Measurements from ENCODE around the gene ZBTB20.

ZBTB20 gene

DNA sequence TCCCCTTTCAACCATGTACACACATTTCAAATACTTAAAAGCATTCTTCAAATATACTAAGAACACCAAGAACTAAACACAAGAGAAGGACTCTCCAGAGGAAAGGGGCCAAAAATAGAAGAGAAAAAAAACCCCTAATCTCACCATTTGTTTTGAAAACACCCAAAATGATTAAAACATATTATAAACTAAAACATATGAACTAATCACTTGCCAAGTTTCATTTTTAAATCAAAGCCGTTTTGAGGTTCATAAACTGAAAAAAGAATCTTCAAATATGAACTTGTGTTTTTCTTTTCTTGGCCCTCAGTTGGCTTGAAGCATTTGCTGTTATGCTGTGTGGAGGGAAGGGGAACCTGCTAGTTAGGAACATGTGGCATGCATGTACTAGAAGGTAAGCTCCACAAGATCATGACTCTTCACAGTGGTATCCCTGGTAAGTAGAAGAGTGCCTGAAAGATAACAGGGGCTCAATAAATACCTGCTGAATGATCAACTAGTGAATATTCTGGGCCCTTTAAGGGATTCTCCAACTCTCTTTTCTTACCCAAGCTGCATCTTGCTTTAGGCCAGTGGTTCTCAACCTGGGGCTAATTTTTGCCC lies 628.8 kb downstream of the ZBTB20 start (continued):
- TF ChIP-seq RARB (CRISPR knock-in tag; IDR thresholded peaks at IDR 0.05) (no peak), OSR1 (CRISPR knock-in tag; IDR thresholded peaks at IDR 0.05) (no peak), ZC3H10 (CRISPR knock-in tag; IDR thresholded peaks at IDR 0.05) (no peak), ESRRG (CRISPR knock-in tag; IDR thresholded peaks at IDR 0.05) (no peak)

DNA sequence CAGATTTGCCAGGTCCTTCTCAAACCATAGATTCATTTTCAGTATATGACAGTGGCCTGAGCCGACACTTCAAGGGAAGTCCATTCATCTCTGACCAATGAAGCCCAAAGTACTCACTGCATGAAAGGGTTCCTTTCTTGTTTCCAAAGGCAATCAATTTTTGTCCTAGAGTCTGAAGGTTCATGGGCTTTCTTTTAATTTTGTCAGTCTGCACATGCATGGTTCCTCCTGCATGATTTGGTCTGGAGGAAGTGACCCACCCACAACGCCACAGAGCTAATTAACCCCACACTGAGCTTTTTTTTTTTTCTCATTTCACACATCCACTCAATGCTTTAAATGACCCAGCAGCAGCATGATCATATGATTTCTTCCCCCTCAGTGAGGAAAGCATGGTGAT lies 636.9 kb downstream of the ZBTB20 start:
- ATAC-seq: no peak
- no peak for TF ChIP-seq PPARA (CRISPR knock-in tag; IDR thresholded peaks at IDR 0.05; ENCODE audit: borderline replicate concordance)
- TF ChIP-seq ZNF8 (CRISPR knock-in tag; IDR thresholded peaks at IDR 0.05): no peak
- no peak for TF ChIP-seq ZFP3 (CRISPR knock-in tag; IDR thresholded peaks at IDR 0.05)
- TF ChIP-seq ZNF565 (CRISPR knock-in tag; conservative IDR thresholded peaks at IDR 0.05; ENCODE audit: low read depth): no peak
- TF ChIP-seq ISL1 (CRISPR knock-in tag; IDR thresholded peaks at IDR 0.05): no peak
- TF ChIP-seq SNAI2 (CRISPR knock-in tag; IDR thresholded peaks at IDR 0.05): no peak
- TF ChIP-seq ESRRG (CRISPR knock-in tag; IDR thresholded peaks at IDR 0.05): no peak
- TF ChIP-seq ZNF70 (CRISPR knock-in tag; IDR thresholded peaks at IDR 0.05): no peak
- no peak for TF ChIP-seq OSR1 (CRISPR knock-in tag; IDR thresholded peaks at IDR 0.05)
- no peak for TF ChIP-seq ZFP30 (CRISPR knock-in tag; IDR thresholded peaks at IDR 0.05)
- TF ChIP-seq ZC3H10 (CRISPR knock-in tag; IDR thresholded peaks at IDR 0.05): no peak
- no peak for TF ChIP-seq CSDC2 (CRISPR knock-in tag; IDR thresholded peaks at IDR 0.05)
- TF ChIP-seq, protein P1, sequence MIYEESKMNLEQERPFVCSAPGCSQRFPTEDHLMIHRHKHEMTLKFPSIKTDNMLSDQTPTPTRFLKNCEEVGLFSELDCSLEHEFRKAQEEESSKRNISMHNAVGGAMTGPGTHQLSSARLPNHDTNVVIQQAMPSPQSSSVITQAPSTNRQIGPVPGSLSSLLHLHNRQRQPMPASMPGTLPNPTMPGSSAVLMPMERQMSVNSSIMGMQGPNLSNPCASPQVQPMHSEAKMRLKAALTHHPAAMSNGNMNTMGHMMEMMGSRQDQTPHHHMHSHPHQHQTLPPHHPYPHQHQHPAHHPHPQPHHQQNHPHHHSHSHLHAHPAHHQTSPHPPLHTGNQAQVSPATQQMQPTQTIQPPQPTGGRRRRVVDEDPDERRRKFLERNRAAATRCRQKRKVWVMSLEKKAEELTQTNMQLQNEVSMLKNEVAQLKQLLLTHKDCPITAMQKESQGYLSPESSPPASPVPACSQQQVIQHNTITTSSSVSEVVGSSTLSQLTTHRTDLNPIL (CRISPR knock-in tag; IDR thresholded peaks at IDR 0.05; ENCODE audit: low read depth): no peak
- TF ChIP-seq, protein P2, sequence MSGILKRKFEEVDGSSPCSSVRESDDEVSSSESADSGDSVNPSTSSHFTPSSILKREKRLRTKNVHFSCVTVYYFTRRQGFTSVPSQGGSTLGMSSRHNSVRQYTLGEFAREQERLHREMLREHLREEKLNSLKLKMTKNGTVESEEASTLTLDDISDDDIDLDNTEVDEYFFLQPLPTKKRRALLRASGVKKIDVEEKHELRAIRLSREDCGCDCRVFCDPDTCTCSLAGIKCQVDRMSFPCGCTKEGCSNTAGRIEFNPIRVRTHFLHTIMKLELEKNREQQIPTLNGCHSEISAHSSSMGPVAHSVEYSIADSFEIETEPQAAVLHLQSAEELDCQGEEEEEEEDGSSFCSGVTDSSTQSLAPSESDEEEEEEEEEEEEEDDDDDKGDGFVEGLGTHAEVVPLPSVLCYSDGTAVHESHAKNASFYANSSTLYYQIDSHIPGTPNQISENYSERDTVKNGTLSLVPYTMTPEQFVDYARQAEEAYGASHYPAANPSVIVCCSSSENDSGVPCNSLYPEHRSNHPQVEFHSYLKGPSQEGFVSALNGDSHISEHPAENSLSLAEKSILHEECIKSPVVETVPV (CRISPR knock-in tag; IDR thresholded peaks at IDR 0.05): no peak
- TF ChIP-seq GLIS3 (CRISPR knock-in tag; IDR thresholded peaks at IDR 0.05): no peak
- TF ChIP-seq TOX (CRISPR knock-in tag; IDR thresholded peaks at IDR 0.05; ENCODE audit: borderline replicate concordance): no peak
- TF ChIP-seq, protein P3, sequence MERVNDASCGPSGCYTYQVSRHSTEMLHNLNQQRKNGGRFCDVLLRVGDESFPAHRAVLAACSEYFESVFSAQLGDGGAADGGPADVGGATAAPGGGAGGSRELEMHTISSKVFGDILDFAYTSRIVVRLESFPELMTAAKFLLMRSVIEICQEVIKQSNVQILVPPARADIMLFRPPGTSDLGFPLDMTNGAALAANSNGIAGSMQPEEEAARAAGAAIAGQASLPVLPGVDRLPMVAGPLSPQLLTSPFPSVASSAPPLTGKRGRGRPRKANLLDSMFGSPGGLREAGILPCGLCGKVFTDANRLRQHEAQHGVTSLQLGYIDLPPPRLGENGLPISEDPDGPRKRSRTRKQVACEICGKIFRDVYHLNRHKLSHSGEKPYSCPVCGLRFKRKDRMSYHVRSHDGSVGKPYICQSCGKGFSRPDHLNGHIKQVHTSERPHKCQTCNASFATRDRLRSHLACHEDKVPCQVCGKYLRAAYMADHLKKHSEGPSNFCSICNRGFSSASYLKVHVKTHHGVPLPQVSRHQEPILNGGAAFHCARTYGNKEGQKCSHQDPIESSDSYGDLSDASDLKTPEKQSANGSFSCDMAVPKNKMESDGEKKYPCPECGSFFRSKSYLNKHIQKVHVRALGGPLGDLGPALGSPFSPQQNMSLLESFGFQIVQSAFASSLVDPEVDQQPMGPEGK (CRISPR knock-in tag; IDR thresholded peaks at IDR 0.05; ENCODE audit: borderline replicate concordance): no peak
- TF ChIP-seq RARB (CRISPR knock-in tag; IDR thresholded peaks at IDR 0.05): no peak
- no peak for TF ChIP-seq ARNTL (CRISPR knock-in tag; IDR thresholded peaks at IDR 0.05; ENCODE audit: borderline replicate concordance, low read depth)

DNA sequence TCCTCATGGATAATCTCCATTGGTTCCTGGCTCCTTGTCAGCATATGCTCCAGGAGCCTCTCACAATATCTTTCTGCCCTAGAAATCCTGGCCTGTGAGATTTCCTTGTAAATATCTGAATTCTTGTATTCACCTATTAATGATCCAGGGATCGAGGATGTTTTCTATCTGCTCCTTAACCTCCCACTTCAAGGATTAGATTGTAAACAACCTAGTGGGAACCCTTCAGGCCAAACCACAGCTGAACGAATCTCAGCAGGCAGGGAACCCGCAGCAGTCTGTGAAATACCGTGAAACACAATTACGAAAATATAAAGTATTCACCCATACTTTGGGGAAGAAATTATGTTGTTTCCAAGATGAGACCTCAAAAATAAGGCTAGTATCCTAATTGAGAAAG lies 637.3 kb downstream of the ZBTB20 start:
- TF ChIP-seq GLIS3 (CRISPR knock-in tag; IDR thresholded peaks at IDR 0.05): no peak
- TF ChIP-seq, protein P2 (CRISPR knock-in tag; IDR thresholded peaks at IDR 0.05): no peak
- no peak for TF ChIP-seq ZFP3 (CRISPR knock-in tag; IDR thresholded peaks at IDR 0.05)
- TF ChIP-seq ZNF565 (CRISPR knock-in tag; conservative IDR thresholded peaks at IDR 0.05; ENCODE audit: low read depth): no peak
- no peak for ATAC-seq

DNA sequence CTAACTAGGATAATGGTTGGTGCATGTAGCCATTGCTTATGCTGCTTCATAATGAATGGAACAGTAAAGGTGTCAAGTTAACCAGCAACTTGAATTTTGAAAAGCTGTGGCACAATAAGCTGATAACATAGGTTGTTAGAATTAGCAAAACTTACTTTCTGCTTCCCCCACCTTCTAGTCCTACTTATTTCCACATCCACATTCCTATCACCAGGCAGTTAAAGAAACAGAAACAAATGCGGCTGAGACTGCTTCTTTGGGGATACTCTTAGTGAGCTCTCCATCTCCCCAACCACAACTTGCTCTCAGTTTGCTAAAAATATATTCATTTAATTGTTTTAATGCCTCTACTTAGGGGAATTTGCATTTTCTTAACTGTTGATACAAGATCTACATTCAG lies 638.1 kb downstream of the ZBTB20 start:
- no peak for ATAC-seq
- TF ChIP-seq RARB (CRISPR knock-in tag; IDR thresholded peaks at IDR 0.05) (no peak), ZC3H10 (CRISPR knock-in tag; IDR thresholded peaks at IDR 0.05) (no peak), SNAI2 (CRISPR knock-in tag; IDR thresholded peaks at IDR 0.05) (no peak), GLIS3 (CRISPR knock-in tag; IDR thresholded peaks at IDR 0.05) (no peak), PPARA (CRISPR knock-in tag; IDR thresholded peaks at IDR 0.05; ENCODE audit: borderline replicate concordance) (no peak), ZFP30 (CRISPR knock-in tag; IDR thresholded peaks at IDR 0.05) (no peak), ZNF70 (CRISPR knock-in tag; IDR thresholded peaks at IDR 0.05) (no peak), TOX (CRISPR knock-in tag; IDR thresholded peaks at IDR 0.05; ENCODE audit: borderline replicate concordance) (no peak), ZNF8 (CRISPR knock-in tag; IDR thresholded peaks at IDR 0.05) (no peak), ZFP3 (CRISPR knock-in tag; IDR thresholded peaks at IDR 0.05) (no peak), CSDC2 (CRISPR knock-in tag; IDR thresholded peaks at IDR 0.05) (no peak)
- TF ChIP-seq, protein P2 (CRISPR knock-in tag; IDR thresholded peaks at IDR 0.05): no peak
- TF ChIP-seq, protein P3 (CRISPR knock-in tag; IDR thresholded peaks at IDR 0.05; ENCODE audit: borderline replicate concordance): no peak

All from SK-N-SH treated with all-trans-retinoic acid at 6 μM for 48 hours (cell line).